NCI-H187 (cell line): ENCODE results near the gene TRPM1.

Experiments
- DNase-seq, 2 experiments: peaks; one replicate each; lab custom pipeline; 2025; lab: John Stamatoyannopoulos, UW

Gene TRPM1

GRCh38 chr15:31049111-31049510 lies 52.4 kb downstream of the TRPM1 start:
- no peak for DNase-seq

- DNase-seq = no peak
Observed at GRCh38 chr15:31047437-31047836, 54.1 kb downstream of the TRPM1 start.

- no peak for DNase-seq
Observed at GRCh38 chr15:31046759-31047359, 54.7 kb downstream of the TRPM1 start.

- no peak for DNase-seq
Observed at GRCh38 chr15:31045606-31046005, 55.9 kb downstream of the TRPM1 start.

DNA sequence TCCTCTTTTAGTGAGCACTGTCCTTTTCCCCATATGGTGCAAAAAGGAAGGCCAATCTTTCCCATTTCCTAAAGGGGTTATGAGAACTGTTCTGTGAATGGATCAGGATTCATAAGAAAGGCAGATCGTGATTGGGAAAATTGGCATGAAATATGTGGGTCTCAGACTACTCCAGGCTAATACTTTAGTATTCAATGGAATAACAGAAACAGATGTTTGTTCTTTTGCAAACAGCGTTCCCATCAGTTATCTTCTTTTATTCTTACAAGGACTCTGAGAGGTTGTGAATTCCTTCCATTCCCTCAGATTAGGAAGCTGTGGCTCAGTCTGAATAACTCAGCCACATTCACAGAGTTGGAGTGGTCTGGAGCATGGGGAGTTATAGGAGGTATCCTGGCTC lies 58.8 kb downstream of the TRPM1 start:
- no peak for DNase-seq

GRCh38 chr15:31041610-31042009 lies 59.9 kb downstream of the TRPM1 start:
- no peak for DNase-seq

DNA sequence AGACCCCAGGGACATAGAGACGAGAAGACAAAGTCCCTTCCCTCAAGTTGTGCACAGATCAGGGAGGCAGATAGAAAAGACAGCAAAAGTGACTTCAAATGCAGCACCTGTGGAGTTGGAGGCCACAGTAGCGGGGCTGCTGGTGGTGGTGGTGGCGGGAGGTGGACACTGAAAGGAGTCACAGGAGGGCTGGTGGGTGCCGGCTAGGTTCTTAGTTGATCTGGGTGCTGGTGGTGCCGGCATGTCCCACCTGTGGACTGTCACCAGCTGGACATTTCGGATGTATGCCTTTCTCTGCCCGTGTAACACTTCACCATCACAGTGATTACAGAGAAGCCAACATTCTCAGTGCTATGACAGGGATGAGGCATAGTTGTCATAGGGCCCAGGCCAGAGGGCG lies 60.9 kb downstream of the TRPM1 start:
- no peak for DNase-seq

DNA sequence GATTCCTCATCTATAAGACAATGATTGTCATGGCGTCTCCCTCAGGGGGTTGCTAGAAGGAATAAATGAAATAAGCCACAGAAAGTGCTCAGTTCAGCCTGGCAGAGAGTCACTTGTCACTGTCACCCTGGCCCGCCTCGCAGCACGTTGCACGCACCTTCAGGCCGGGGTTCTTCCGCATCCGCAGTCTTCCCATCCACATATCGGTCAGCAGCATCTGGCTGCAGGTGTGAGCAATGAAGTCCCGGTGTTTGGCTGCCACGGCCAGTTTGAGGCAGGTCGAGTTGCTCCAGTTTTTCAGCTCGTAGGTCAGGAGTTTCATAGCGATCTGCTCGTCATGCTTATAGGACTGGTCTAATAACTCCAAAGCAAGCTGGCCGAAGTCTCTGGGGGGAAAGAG lies 61.6 kb downstream of the TRPM1 start:
- DNase-seq = no peak

DNA sequence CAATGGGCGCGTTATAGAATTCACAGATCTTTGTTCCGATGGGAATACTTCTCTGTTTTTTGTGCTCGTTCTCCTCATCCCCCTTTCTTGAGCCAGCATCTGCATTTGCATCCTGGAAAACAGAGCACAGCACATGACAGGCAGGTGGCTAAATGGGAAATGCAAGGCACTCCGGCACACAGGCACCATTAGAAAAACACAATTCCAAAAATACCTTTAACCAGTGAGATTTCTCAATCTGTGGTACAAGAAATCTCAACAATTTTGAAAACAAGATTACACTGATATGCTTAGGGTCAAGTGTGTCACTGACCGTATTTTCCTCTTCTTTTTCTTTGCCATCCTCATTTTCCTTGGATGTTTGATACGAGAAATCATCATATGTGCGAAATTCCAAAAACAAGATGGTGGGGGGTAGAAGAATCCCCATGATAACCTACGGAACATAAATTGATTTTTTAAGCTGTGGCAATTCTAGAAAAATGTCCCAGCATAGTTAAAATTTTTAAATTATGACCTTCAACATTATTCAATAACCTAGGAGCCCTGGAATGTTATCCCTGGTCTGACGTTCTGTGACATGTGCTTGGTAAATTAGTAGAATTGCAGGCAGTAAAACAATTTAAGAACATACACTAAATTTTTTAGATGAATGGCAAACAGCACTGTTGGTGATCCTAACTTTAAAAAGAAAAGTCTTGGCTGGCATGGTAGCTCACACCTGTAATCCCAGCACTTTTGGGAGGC lies 63.6 kb downstream of the TRPM1 start:
- no peak for DNase-seq

GRCh38 chr15:31036783-31037182 lies 64.7 kb downstream of the TRPM1 start:
- DNase-seq = no peak

- DNase-seq = no peak
Observed at GRCh38 chr15:31035610-31036009, 65.9 kb downstream of the TRPM1 start.

- no peak for DNase-seq
Observed at GRCh38 chr15:31034152-31034551, 67.4 kb downstream of the TRPM1 start.

- no peak for DNase-seq
Observed at GRCh38 chr15:31032961-31033371, 68.6 kb downstream of the TRPM1 start.

DNA sequence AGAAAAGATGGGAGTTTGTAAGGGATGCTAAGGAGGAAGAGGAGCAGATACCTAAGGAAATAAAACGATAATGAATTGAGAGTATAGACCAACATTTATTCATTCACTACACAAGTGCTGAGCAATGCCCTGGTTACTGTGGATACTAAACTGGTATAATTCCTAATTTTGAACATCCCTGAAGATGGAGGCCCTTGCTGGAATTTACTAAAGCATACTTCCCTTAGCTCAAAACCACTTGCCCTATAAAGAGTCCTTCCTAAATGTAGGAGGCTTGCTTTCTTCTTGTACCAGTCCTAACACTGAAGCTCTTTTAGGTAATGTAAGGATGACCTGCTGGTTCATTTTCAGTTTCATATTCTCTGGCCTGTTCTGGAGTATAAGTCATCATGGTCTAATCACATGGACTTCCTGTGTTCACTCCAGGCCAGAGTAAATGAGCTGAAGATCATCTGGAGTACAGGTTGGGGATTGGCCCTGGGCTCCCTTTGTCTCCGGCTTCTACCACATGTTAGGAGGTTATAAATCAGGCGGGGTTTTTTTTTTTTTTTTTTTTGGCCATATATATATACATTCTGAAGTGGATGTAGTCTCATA lies 70.0 kb downstream of the TRPM1 start:
- no peak for DNase-seq

DNA sequence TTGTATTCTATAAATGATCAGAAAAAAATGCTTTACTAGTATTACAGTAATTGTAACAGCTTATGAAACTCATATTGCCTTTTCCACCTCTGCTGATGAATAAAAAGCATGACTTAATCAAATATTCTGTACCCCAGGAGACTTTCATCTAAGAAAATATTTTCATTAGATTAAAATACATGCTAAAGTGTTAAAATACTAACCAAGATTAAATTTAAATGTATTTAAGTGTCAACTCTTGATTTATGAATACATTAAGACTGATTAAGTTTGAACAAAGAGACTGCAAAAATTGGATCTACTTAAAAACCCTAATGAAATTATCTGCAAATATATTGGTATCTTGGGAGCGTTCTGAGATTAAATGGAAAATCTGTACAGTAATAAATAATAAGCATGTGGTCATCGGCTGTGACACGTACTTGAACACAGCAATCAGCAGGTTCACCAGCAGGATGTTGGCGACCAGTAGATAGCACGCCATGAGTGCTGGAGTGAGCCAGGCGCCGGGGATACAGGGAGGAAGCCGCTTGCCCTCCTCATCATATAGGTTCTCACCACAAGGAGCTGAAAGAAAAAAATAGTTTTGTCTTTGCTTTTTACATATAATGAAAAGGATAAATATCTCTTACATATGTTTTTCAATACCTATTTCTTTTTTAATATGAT lies 73.5 kb downstream of the TRPM1 start:
- DNase-seq = no peak

DNA sequence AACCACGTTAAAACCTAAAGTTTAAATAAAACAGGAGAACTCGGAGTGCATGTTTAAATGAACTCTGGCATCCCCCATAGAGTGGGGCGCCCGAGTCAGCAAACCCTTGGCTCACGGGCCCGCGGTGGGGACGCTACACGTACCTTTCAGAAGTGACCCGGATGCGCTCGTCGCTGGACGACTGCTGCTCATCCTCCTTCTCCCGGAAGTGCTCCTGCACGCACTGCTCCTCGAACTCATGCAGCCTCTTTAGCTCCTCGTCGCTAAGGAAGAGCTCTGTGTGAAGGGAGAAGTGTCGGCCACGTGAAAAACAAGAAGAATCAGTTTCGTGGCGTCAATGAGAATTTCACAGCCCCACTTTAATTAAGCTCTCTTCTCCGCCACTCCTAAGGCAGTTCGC lies 75.5 kb downstream of the TRPM1 start:
- DNase-seq = no peak

- DNase-seq = no peak
Observed at GRCh38 chr15:31024979-31025378, 76.5 kb downstream of the TRPM1 start.

- DNase-seq = no peak
Observed at GRCh38 chr15:31024330-31024729, 77.2 kb downstream of the TRPM1 start.

- DNase-seq = no peak
Observed at GRCh38 chr15:31023841-31024240, 77.7 kb downstream of the TRPM1 start.

DNA sequence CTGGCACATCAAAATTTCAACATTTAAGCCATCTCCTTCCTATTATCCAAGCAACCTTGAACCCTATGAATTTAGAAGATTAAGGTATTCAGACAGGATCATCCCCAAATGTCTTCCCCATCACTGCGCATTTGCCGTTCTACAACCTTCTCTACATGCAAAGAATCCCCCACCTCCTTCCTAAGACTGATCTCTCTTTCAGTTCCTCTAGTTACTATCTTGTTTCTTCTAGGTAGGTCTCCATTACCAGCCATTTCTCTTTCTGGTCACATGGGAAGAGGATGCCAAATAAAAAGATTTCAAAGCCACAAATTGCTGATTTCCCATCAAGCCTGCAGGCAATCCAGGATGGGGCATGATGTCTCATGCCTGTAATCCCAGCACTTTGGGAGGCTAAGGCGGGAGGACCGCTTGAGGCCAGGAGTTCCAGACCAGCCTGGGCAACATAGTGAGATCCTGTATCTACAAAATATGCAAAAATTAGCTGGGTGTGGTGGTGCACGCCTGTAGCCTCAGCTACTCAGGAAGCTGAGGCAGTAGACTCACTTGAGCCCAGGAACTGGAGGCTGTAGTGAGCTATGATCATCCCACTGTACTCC lies 80.4 kb downstream of the TRPM1 start:
- no peak for DNase-seq

DNA sequence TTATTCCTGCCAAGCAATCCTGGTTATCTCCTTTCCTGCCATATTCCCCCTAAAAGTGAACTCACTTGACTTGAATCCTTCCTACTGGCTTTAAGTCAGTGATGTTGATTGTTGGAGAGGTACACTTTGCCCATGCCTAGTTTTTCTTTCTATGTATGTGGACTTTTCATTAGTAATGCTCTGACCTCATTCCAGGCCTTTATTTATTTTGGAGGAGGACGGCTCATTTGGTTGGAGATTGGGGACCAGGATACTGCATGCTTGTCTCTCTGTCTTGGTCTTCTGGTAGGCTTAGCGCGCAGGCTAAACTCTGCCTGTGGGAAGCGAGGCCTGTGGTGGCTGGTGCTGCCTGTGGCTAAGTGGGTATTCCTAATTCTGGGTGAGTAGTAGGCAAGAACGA lies 81.0 kb downstream of the TRPM1 start:
- DNase-seq = no peak

- no peak for DNase-seq
Observed at GRCh38 chr15:31019986-31020385, 81.5 kb downstream of the TRPM1 start.

DNA sequence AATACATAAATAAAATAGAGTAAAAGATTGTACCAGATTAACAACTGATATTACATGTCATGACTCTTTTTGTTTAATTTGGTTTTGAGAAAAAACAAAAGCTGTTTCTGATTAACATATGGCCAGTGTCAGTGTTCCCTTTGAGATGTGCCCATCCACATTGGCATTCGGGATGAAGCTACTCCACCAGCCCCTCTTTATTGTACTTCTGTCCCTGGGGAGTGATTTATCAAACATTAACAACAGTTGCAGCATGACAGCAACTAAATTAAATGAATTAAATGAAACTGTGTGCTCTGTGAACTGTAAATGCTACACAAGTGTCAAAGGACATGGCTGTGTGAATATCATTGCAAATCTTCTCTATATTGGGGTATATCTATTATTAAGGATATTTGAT lies 84.2 kb downstream of the TRPM1 start:
- DNase-seq = no peak
